GM12878 (cell line): ENCODE results near the gene SUGP1. TPM values are rescaled to one million over a fixed set of nuclear protein-coding genes. Genes with fewer than 3 reads are reported as not detected.

Experiments used
- ATAC-seq: fragments of 200-7000 bp; cut with Tn5 transposase; 3 replicates; pipeline ENCODE4 v1.9.1; 2020; ENCODE audit warnings: mild to moderate bottlenecking, moderate library complexity
- BruUV-seq: library from RNA; stranded (reverse); fragments of 400-500 nt; replicated peaks from 2 replicates; lab custom pipeline; 2021; lab: Mats Ljungman, UMichigan
- CTCF ChIA-PET: fragments of 300-600 bp; sonication (Branson Sonifier 250); formaldehyde crosslinking; extraction: SDS; loops from one replicate; lab custom pipeline; 2021; ENCODE audit warnings: inconsistent platforms; lab: Yijun Ruan, JAX
- POLR2A ChIA-PET: fragments of 350-600 bp; formaldehyde crosslinking; extraction: SDS; loops from one replicate; lab custom pipeline; 2021; ENCODE audit warnings: inconsistent platforms; lab: Charles Lee
- RAD21 ChIA-PET: fragments of 300-600 bp; sonication (Branson Sonifier 250); formaldehyde crosslinking; loops from one replicate; lab custom pipeline; 2023; ENCODE audit warnings: antibody characterized with exemption; ENCODE audit not compliant: unreplicated experiment; lab: Charles Lee
- SMC1A ChIA-PET: fragments of 300-600 bp; sonication (Branson Sonifier 250); formaldehyde crosslinking; loops from one replicate; lab custom pipeline; 2023; ENCODE audit not compliant: unreplicated experiment, uncharacterized antibody; lab: Charles Lee
- DNase-seq: peaks from one replicate; pipeline ENCODE4 v3.0.0-alpha.2; 2011; ENCODE audit warnings: low read depth, low spot score
- FAIRE-seq: peaks from 3 replicates; lab custom pipeline; 2011; peaks lifted over from hg19 to GRCh38; lab: Jason Lieb, UNC
- H2AFZ ChIP-seq: 2 replicates; pipeline ENCODE4 v1.6.0; 2011; ENCODE audit warnings: low read depth, low read length, control low read depth; ENCODE audit not compliant: control insufficient read depth
- H3K27ac ChIP-seq: 2 replicates; pipeline ENCODE4 v1.5.1; 2011; ENCODE audit warnings: control low read depth; ENCODE audit not compliant: control insufficient read depth, insufficient read depth
- H3K27me3 ChIP-seq, 2 experiments: replicated peaks in 1 of 2; 2 replicates each; pipeline versions ENCODE4 v1.6.0 to v1.6.1; 2011; ENCODE audit warnings: low read length in 1 of 2; ENCODE audit not compliant: control insufficient read depth in 2 of 2, insufficient read depth in 2 of 2
- H3K36me3 ChIP-seq, 2 experiments: 2 replicates each; pipeline ENCODE4 v1.5.1; 2011; ENCODE audit warnings: low read length in 1 of 2; ENCODE audit not compliant: control insufficient read depth in 2 of 2, insufficient read depth in 2 of 2
- H3K4me1 ChIP-seq: 2 replicates; pipeline ENCODE4 v1.6.1; 2011; ENCODE audit warnings: mild to moderate bottlenecking, low read length, moderate library complexity, mixed read lengths; ENCODE audit not compliant: control insufficient read depth, insufficient read depth
- H3K4me2 ChIP-seq: 2 replicates; pipeline ENCODE4 v1.6.0; 2011; ENCODE audit warnings: control low read depth; ENCODE audit not compliant: control insufficient read depth, insufficient read depth
- H3K4me3 ChIP-seq: fragments of 200-600 bp; sonication (generic); 2 replicates; pipeline ENCODE4 v1.5.1; 2016
- H3K79me2 ChIP-seq: 2 replicates; pipeline ENCODE4 v1.6.0; 2011; ENCODE audit warnings: low read length; ENCODE audit not compliant: control insufficient read depth, insufficient read depth
- H3K9ac ChIP-seq: 2 replicates; pipeline ENCODE4 v1.8.0; 2011; ENCODE audit warnings: low read length, control low read depth, mixed read lengths; ENCODE audit not compliant: control insufficient read depth, insufficient read depth
- H3K9me3 ChIP-seq: replicated peaks from 3 replicates; pipeline ENCODE4 v1.5.1; 2011; ENCODE audit warnings: mild to moderate bottlenecking, low read length; ENCODE audit not compliant: control insufficient read depth, insufficient read depth
- H4K20me1 ChIP-seq: 2 replicates; pipeline ENCODE4 v1.6.0; 2011; ENCODE audit not compliant: control insufficient read depth, insufficient read depth
- EGR1 ChIP-seq, 2 experiments: IDR thresholded peaks; 1 replicate in 1 of 2; 2 replicates in 1 of 2; pipeline ENCODE4 v1.6.1; 2011 to 2012; ENCODE audit warnings: low read depth in 2 of 2, low read length in 2 of 2, borderline replicate concordance in 1 of 2, mild to moderate bottlenecking in 1 of 2, moderate library complexity in 1 of 2
- IKZF2 ChIP-seq, 2 experiments: fragments of 450-650 bp; IDR thresholded peaks; 2 replicates each; pipeline ENCODE4 v1.6.1; 2017; ENCODE audit warnings: mild to moderate bottlenecking in 2 of 2, moderate library complexity in 2 of 2
- LARP7 ChIP-seq: fragments of 450-650 bp; IDR thresholded peaks from 2 replicates; pipeline ENCODE4 v1.6.1; 2017; ENCODE audit warnings: mild to moderate bottlenecking
- MLLT1 ChIP-seq: fragments of 450-650 bp; IDR thresholded peaks from 2 replicates; pipeline ENCODE4 v1.6.1; 2016; ENCODE audit warnings: mild to moderate bottlenecking
- SMARCA5 ChIP-seq: fragments of 450-650 bp; IDR thresholded peaks from 2 replicates; pipeline ENCODE4 v1.6.1; 2017; ENCODE audit warnings: mild to moderate bottlenecking
- STAT3 ChIP-seq: IDR thresholded peaks from 2 replicates; pipeline ENCODE4 v1.6.1; 2011; ENCODE audit warnings: low read depth, low read length, improper control_type of control experiment
- TCF3 ChIP-seq: IDR thresholded peaks from 2 replicates; pipeline ENCODE4 v1.6.1; 2012; ENCODE audit warnings: low read depth, mild to moderate bottlenecking, low read length, borderline replicate concordance; ENCODE audit not compliant: insufficient read depth
- USF1 ChIP-seq: IDR thresholded peaks from 2 replicates; pipeline ENCODE4 v1.6.1; 2011; ENCODE audit warnings: borderline replicate concordance, low read depth, mild to moderate bottlenecking, moderate library complexity, mixed read lengths, low read length; ENCODE audit not compliant: insufficient read depth; ENCODE audit errors: extremely low read length
- ZNF384 ChIP-seq: IDR thresholded peaks from 2 replicates; pipeline ENCODE4 v1.6.1; 2012; ENCODE audit warnings: low read depth, mild to moderate bottlenecking, low read length, improper control_type of control experiment, borderline replicate concordance
- WGBS: methylation state at CpG from one replicate; pipeline ENCODE4 v1.1.6; 2016; ENCODE audit warnings: low lambda C conversion rate; ENCODE audit not compliant: insufficient replicate concordance, insufficient coverage; ENCODE audit errors: missing lambda C conversion rate; 5-methylcytosine and 5-hydroxymethylcytosine counted together
- in situ Hi-C: fragments of 300-500 bp; cut with MboI; formaldehyde crosslinking; loops from 9 replicates; pipeline ENCODE4 v1.14.3; 2018; ENCODE audit warnings: mixed read lengths
- intact Hi-C: fragments of 100-400 bp; cut with micrococcal nuclease; formaldehyde crosslinking; loops from one replicate; pipeline ENCODE4 v1.14.2; 2022; ENCODE audit not compliant: unreplicated experiment
- polyA plus RNA-seq, 11 experiments: library from polyadenylated mRNA; depleted of rRNA in 4 of 11; unstranded in 6 of 11; stranded (reverse) in 5 of 11; fragments of >200 nt; fragmentation: Nextera tagmentation in 4 of 11; fragmentation: Illumina TruSeq in 1 of 11; extraction: Ambion mirVana in 4 of 11; extraction: Trizol in 1 of 11; gene quantifications; 1 replicate in 1 of 11; 2 replicates in 10 of 11; pipeline versions ENCODE4 v1.2.1 to v1.2.3, GENCODE V29; 2011 to 2016; ENCODE audit warnings: inconsistent platforms in 2 of 11, missing spikeins in 2 of 11, low read depth in 1 of 11
- total RNA-seq, 4 experiments: library from RNA; depleted of rRNA in 3 of 4; stranded (reverse); fragments of >200 nt in 3 of 4; fragmentation: Illumina TruSeq in 1 of 4; extraction: Trizol in 1 of 4; gene quantifications; 2 replicates each; pipeline versions ENCODE4 v1.2.1 to v1.2.3, GENCODE V29; 2013 to 2021

SUGP1 gene
- total and polyA plus RNA-seq, 10 of the 15 experiments (the other 5 are each of a cell fraction or from before 2014, with no cell fraction given) = 1.6 to 70.2 (median 38.4) TPM

DNA sequence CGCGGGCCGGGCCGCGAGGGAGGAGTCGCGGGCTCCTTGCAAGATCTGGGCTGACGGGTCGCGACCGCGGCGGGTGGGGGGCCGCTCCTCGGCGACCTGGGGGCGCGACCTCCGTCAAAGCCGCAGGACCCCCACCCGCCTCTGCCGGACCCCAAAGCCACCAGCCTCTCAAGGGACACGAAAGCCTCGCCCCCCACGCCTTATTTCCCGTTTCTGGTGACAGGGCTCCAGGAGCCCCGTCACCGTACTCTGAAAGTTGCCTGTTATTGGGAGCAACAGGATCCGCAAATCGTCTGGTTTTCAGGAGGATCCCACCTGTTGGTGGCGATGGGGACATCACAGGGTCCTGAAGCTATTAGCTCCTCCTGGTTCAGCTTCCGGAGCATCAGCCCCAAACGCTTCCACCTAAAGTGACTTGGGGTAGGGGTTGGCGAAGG, 850 bp upstream of the SUGP1 start:
- SMC1A ChIA-PET = no interaction called here
- RAD21 ChIA-PET = no interaction called here
- no peak; the same call in 2 of the 3 replicates for ATAC-seq
- CTCF ChIA-PET = interaction anchor here (0.6 kb wide), 1 partner anchor 33 kb away, joined by 3 read pairs; no protein-coding TSS in a partner anchor
- peak overlapping the region; percentile 98 for H3K4me3 ChIP-seq
- H3K27ac ChIP-seq = peak overlapping the region; percentile 87
- in situ Hi-C loops (no loop called here), intact Hi-C loops (loop anchor here (2.0 kb wide), 1 partner anchor 128 kb away; the partner anchor contains the start of genes BORCS8 and RFXANK)
- H3K9ac ChIP-seq = peak overlapping the region; percentile 97
- peaks cover 0 to 17% of the 10 kb centered on the region in 2 experiments; a peak in 2 of 4 replicates for H3K36me3 ChIP-seq
- no TSS peak for BruUV-seq
- TF ChIP-seq STAT3 = no peak
- TF ChIP-seq LARP7 = peak; percentile 15; the same call in 1 of the 2 replicates
- H3K27me3 ChIP-seq = no peaks in the 10 kb centered on the region
- no peaks in the 10 kb centered on the region for H4K20me1 ChIP-seq
- H3K4me1 ChIP-seq = no peaks in the 10 kb centered on the region
- 1% methylated on average over 27 of the region's 34 CpGs for WGBS
- H2AFZ ChIP-seq = peak overlapping the region; percentile 90
- H3K4me2 ChIP-seq = peak overlapping the region; percentile 88
- no peak for FAIRE-seq
- H3K79me2 ChIP-seq = peaks cover 44% of the 10 kb centered on the region
- no peak for DNase-seq
- POLR2A ChIA-PET = interaction anchor here (0.7 to 1.3 kb wide), 2 partner anchors 44 to 96 kb away, joined by 3 to 5 read pairs; no protein-coding TSS in a partner anchor
- H3K9me3 ChIP-seq = no peaks in the 10 kb centered on the region

DNA sequence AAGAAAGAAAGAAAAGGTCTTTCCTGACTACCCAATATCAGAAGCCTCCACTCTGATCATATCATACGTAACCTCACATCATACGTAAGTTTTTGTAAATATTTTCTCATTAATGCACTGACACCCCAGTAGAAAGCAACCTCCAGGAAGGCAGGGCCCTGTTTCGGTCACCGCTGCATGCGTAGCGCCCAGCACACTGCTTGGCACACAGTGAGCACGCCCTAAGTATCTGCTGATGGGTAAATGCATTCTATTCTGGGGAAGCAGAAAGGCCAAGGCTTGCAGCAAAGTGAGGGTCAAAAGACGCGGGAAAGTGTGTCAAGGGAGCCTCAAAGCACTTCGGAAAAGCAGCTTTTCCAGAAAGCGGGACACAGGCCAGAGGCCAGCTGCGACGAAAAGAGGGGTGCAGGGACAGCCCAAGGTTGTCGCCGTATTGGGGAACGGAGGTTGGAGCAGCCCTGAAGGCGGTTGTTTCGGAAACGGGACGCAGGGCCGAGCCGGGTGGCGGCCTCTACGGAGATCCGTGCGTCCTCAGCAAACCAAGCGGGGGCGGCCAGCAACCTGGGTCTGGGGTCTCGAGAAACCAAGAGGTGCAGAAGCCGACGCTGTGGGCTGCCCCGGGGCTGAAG, 463 bp downstream of the SUGP1 start:
- intact Hi-C loops (loop anchor here (2.0 kb wide), 1 partner anchor 127 kb away; the partner anchor contains the start of genes BORCS8 and RFXANK), in situ Hi-C loops (no loop called here)
- Histone ChIP-seq H3K4me1 (no peaks in the 10 kb centered on the region), H2AFZ (peak overlapping the region; percentile 99), H3K4me2 (peak overlapping the region; percentile 76), H3K9me3 (no peaks in the 10 kb centered on the region), H4K20me1 (no peaks in the 10 kb centered on the region), H3K27me3 (no peaks in the 10 kb centered on the region), H3K79me2 (peaks cover 44% of the 10 kb centered on the region), H3K4me3 (peak overlapping the region; percentile 98), H3K27ac (peak overlapping the region; percentile 87), H3K9ac (peak overlapping the region; percentile 97), H3K36me3 (peaks cover 2 to 8% of the 10 kb centered on the region in 2 experiments; a peak in 3 of 4 replicates)
- SMC1A ChIA-PET = no interaction called here
- ATAC-seq (peak; percentile 10), DNase-seq (no peak), FAIRE-seq (no peak)
- CTCF ChIA-PET = no interaction called here
- WGBS = 4% methylated on average over 32 of the region's 32 CpGs
- POLR2A ChIA-PET = no interaction called here
- RAD21 ChIA-PET = no interaction called here
- TSS peak; percentile 75 for BruUV-seq
- TF ChIP-seq IKZF2 (IDR thresholded peaks at IDR 0.05) (peak; percentile 11 to 39; a peak in 1 of 4 replicates), EGR1 (IDR thresholded peaks at IDR 0.05; ENCODE audit: borderline replicate concordance in 1 of 2, low read depth in 2 of 2, low read length in 2 of 2) (peak in 1 of 2 experiments; percentile 45; a peak in 1 of 3 replicates), USF1 (no peak), ZNF384 (no peak), TCF3 (0 out of 2 replicates have a peak, but pooled peaks have one; percentile 44), SMARCA5 (peak; percentile 30; the same call in 1 of the 2 replicates), MLLT1 (0 out of 2 replicates have a peak, but pooled peaks have one; percentile 33)
